BE2C (cell line): ENCODE data around the gene NR2F2.
"Not testable (repeated sequence)": the region's sequence is repeated elsewhere in the genome, so short reads cannot be mapped to it uniquely, and the experiment has no call there.

Experiments used
- DNase-seq: peaks from one replicate; pipeline ENCODE4 v3.0.0-alpha.2; 2020
- H3K27me3 ChIP-seq: fragments of 250-450 bp; sonication (Bioruptor Pico); 2 replicates; pipeline ENCODE4 v1.5.1; 2020; ENCODE audit warnings: mild to moderate bottlenecking
- H3K36me3 ChIP-seq: fragments of 250-450 bp; sonication (Bioruptor Pico); 2 replicates; pipeline ENCODE4 v1.5.1; 2020; ENCODE audit warnings: mild to moderate bottlenecking
- H3K4me1 ChIP-seq: fragments of 250-450 bp; sonication (Bioruptor Pico); 2 replicates; pipeline ENCODE4 v1.5.1; 2020
- H3K4me3 ChIP-seq: 2 replicates; pipeline ENCODE4 v1.5.1; 2011; ENCODE audit warnings: low read depth, low read length
- H3K9me3 ChIP-seq: fragments of 250-450 bp; sonication (Bioruptor Pico); 2 replicates; pipeline ENCODE4 v1.5.1; 2020
- TF ChIP-seq, protein P1 (sequence below): IDR thresholded peaks from 2 replicates; pipeline ENCODE4 v1.5.1; 2012; ENCODE audit warnings: mild to moderate bottlenecking, low read depth, low read length

The NR2F2 gene

DNA sequence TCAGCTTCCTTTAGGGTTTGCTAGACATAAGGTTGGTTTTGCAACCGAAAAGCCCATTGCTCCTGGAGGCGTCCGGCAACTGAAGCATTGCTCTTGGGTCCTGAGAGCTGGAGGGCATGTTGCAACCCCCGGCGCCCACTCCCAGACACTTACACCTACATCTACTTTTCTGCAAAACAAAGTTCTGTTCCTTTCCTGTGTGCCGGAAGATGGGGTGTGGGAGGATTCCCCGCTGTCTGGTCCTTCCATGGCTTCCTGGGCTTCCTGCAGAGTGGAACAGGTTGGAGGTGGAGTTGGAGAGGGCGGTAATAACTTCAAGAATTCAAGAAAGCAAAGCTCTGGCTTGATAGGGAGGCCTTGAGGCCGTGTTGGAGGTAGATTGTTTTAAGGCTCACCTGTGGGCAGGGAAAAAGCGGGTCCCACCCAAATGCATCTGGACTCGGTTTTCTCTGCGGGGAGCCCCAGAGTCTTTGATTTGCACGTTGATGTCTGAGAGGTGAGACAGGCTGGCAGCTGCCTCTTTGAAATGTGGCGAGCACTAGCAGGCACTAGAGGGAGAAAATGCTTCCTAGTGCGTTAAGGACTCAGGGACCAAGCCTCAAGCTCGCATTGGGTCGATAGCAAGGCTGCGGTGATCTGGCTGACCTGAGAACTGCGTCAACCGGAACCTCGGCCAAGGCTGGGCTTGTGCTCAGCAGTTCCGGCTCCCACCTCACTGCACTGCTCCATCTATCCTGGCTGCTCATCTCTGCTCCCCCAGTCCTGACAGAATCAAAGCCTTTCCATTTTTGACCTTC, 39.5 kb downstream of the NR2F2 start:
- TF ChIP-seq, protein P1, sequence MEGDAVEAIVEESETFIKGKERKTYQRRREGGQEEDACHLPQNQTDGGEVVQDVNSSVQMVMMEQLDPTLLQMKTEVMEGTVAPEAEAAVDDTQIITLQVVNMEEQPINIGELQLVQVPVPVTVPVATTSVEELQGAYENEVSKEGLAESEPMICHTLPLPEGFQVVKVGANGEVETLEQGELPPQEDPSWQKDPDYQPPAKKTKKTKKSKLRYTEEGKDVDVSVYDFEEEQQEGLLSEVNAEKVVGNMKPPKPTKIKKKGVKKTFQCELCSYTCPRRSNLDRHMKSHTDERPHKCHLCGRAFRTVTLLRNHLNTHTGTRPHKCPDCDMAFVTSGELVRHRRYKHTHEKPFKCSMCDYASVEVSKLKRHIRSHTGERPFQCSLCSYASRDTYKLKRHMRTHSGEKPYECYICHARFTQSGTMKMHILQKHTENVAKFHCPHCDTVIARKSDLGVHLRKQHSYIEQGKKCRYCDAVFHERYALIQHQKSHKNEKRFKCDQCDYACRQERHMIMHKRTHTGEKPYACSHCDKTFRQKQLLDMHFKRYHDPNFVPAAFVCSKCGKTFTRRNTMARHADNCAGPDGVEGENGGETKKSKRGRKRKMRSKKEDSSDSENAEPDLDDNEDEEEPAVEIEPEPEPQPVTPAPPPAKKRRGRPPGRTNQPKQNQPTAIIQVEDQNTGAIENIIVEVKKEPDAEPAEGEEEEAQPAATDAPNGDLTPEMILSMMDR, result no peak
- H3K27me3 ChIP-seq, result peaks cover 83% of the 10 kb centered on the region
- DNase-seq, result no peak
- H3K9me3 ChIP-seq, result no peaks in the 10 kb centered on the region
- no peak overlapping the region for H3K4me3 ChIP-seq
- no peaks in the 10 kb centered on the region for H3K4me1 ChIP-seq
- no peaks in the 10 kb centered on the region for H3K36me3 ChIP-seq

DNA sequence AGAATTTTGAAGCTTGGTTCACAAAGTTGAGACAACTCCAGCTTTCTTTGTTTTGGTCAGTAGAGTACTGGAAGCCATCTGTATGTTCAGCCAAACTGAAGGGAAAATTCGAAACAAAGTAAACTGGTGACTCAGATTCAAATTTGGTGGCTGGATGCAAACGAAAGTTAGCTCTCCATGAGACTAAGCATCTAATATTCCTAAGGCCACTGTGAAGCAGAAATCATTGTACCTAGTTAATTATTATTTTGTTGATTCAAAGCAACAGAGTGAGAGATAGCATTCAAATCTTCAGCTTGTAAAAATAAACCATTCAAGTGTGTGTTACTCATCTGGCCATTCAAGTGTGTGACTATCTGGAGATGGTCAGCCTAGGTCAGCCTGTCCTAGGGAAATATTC, 42.1 kb downstream of the NR2F2 start:
- Histone ChIP-seq H3K4me1 (no peaks in the 10 kb centered on the region), H3K9me3 (no peaks in the 10 kb centered on the region), H3K36me3 (no peaks in the 10 kb centered on the region), H3K4me3 (no peak overlapping the region), H3K27me3 (peaks cover 65% of the 10 kb centered on the region)
- TF ChIP-seq, protein P1, result no peak
- DNase-seq, result no peak

DNA sequence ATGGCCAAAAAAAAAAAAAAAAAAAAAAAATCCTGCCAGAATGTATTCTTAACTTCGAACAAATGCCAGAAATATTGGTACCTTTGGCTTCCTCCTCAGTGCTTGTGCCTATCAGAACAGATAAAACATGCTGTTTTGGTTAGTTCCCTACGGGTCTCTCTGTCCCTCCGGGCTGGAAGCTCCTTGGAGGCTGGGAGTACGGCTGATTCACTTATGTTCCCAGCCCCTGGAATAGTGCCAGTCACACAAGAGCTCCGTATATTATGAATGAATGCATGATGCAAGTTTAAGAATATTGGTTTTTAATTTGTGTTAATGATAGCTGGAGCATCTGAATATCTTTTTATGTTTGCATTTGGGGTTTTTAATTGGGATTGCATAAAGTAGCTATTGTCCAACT, 44.0 kb downstream of the NR2F2 start:
- no peak for DNase-seq
- Histone ChIP-seq H3K36me3 (no peaks in the 10 kb centered on the region), H3K27me3 (peaks cover 45% of the 10 kb centered on the region), H3K4me1 (no peaks in the 10 kb centered on the region), H3K4me3 (no peak overlapping the region), H3K9me3 (no peaks in the 10 kb centered on the region)
- TF ChIP-seq, protein P1, result no peak

DNA sequence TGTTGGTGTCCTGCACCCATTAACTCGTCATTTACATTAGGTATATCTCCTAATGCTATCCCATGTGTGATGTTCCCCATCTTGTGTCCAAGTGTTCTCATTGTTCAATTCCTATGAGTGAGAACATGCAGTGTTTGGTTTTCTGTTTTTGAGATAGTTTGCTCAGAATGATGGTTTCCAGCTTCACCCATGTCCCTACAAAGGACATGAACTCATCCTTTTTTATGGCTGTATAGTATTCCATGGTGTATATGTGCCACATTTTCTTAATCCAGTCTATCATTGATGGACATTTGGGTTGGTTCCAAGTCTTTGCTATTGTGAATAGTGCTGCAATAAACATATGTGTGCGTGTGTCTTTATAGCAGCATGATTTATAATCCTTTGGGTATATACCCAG, 49.1 kb downstream of the NR2F2 start:
- peaks cover 11% of the 10 kb centered on the region for H3K27me3 ChIP-seq
- not testable (repeated sequence) for H3K4me1 ChIP-seq, DNase-seq, H3K36me3 ChIP-seq, H3K4me3 ChIP-seq, H3K9me3 ChIP-seq

DNA sequence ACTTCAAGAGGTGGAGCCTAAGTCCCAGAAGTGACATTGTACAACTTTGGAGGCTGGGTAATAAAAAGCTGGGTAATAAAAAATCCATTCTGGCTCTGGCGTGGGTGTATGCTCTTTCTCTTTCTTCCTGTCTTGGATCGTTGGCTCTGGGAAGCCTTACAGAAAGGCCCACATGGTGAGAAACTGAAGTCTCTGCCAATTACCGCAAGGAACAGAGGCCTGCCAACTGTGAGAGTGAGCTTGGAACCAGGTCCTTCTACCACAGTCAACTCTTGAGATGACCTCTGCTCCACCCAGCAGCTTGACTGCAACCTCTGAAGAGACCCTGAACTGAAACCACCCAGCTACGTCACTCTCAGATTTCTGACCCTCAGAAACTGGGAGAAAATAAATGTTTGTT, 51.0 kb downstream of the NR2F2 start:
- DNase-seq, result no peak
- TF ChIP-seq, protein P1, result no peak
- Histone ChIP-seq H3K9me3 (no peaks in the 10 kb centered on the region), H3K4me1 (no peaks in the 10 kb centered on the region), H3K27me3 (no peaks in the 10 kb centered on the region; the same call in 1 of the 2 replicates), H3K36me3 (no peaks in the 10 kb centered on the region), H3K4me3 (no peak overlapping the region)

DNA sequence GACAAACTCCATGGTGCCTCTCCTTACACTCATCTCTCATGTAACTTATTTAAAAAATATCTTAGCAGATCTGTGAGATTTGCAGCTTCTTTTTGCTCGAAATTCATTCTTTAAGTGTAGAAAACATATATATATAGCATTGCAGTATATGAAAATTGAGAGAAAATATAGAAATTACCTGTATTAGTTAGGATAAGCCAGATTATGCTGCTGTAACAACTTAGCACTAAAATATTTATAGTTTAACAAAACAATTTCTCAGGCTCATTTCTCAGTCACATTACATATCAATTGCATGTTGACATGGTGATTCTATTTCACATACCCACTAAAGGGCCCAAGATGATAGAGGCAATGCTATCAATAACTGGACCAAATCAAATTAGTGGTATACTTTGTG, 54.7 kb downstream of the NR2F2 start:
- TF ChIP-seq, protein P1, result no peak

More for the DNA sequence above, 54.7 kb downstream of the NR2F2 start:
- Histone ChIP-seq H3K4me3 (no peak overlapping the region), H3K27me3 (peaks cover 3% of the 10 kb centered on the region; the same call in 1 of the 2 replicates), H3K36me3 (no peaks in the 10 kb centered on the region), H3K9me3 (no peaks in the 10 kb centered on the region), H3K4me1 (no peaks in the 10 kb centered on the region)
- no peak for DNase-seq
